Vagina (tissue), 2 donors: ENCODE data around the gene SRPX2.

ENCODE experiments used
- POLR2AphosphoS5 ChIP-seq, 2 donors: sonication (generic); formaldehyde crosslinking; IDR thresholded peaks; one replicate each; pipeline ENCODE4 v1.9.0; 2017; ENCODE audit warnings: antibody characterized with exemption in 2 of 2, mild to moderate bottlenecking in 2 of 2, low read depth in 1 of 2; ENCODE audit not compliant: insufficient read depth in 1 of 2
- TF ChIP-seq, protein P1 (sequence below), 3 experiments: fragments of 450-650 bp in 2 of 3; fragments of 200-600 bp in 1 of 3; sonication (generic) in 1 of 3; IDR thresholded peaks; one replicate each; pipeline ENCODE4 v1.5.1; 2017 to 2019; ENCODE audit warnings: antibody characterized with exemption in 3 of 3, mild to moderate bottlenecking in 2 of 3, moderate library complexity in 2 of 3

- TF ChIP-seq, protein P1, sequence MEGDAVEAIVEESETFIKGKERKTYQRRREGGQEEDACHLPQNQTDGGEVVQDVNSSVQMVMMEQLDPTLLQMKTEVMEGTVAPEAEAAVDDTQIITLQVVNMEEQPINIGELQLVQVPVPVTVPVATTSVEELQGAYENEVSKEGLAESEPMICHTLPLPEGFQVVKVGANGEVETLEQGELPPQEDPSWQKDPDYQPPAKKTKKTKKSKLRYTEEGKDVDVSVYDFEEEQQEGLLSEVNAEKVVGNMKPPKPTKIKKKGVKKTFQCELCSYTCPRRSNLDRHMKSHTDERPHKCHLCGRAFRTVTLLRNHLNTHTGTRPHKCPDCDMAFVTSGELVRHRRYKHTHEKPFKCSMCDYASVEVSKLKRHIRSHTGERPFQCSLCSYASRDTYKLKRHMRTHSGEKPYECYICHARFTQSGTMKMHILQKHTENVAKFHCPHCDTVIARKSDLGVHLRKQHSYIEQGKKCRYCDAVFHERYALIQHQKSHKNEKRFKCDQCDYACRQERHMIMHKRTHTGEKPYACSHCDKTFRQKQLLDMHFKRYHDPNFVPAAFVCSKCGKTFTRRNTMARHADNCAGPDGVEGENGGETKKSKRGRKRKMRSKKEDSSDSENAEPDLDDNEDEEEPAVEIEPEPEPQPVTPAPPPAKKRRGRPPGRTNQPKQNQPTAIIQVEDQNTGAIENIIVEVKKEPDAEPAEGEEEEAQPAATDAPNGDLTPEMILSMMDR (IDR thresholded peaks at IDR 0.05) = no peak
- no peak for TF ChIP-seq POLR2AphosphoS5 (IDR thresholded peaks at IDR 0.05; ENCODE audit: insufficient read depth in 1 of 2, low read depth in 1 of 2)
Observed at GRCh38 chrX:100662796-100663195, 18.8 kb downstream of the SRPX2 start.
